GM23338 (cell line): ENCODE data around the gene NME4. TPM values are rescaled to one million over a fixed set of nuclear protein-coding genes. Genes with fewer than 3 reads are reported as not detected.
"Not testable (repeated sequence)": the region's sequence is repeated elsewhere in the genome, so short reads cannot be mapped to it uniquely, and the experiment has no call there.

Source experiments
- ATAC-seq: fragments of 200-7000 bp; cut with Tn5 transposase; 3 replicates; pipeline ENCODE4 v1.9.1; 2020
- DNase-seq: peaks from one replicate; pipeline ENCODE4 v3.0.0-alpha.2; 2015; ENCODE audit warnings: low spot score
- H2AFZ ChIP-seq: fragments of 200-600 bp; sonication (generic); 2 replicates; pipeline ENCODE4 v1.8.0; 2016; ENCODE audit warnings: antibody characterized with exemption, mild to moderate bottlenecking, moderate library complexity
- H3F3A ChIP-seq: fragments of 200-600 bp; sonication (generic); replicated peaks from 2 replicates; pipeline ENCODE4 v1.8.0; 2017; ENCODE audit warnings: antibody characterized with exemption, mixed run types, low read depth
- H3K27ac ChIP-seq: fragments of 200-600 bp; sonication (generic); 2 replicates; pipeline ENCODE4 v1.6.1; 2016; ENCODE audit warnings: low read depth
- H3K27me3 ChIP-seq: fragments of 200-600 bp; sonication (generic); 2 replicates; pipeline ENCODE4 v1.8.0; 2016; ENCODE audit warnings: mild to moderate bottlenecking, mixed run types, moderate library complexity; ENCODE audit not compliant: insufficient read depth
- H3K36me3 ChIP-seq: fragments of 200-600 bp; sonication (generic); 2 replicates; pipeline ENCODE4 v1.8.0; 2016; ENCODE audit warnings: mild to moderate bottlenecking; ENCODE audit not compliant: insufficient read depth
- H3K4me1 ChIP-seq: fragments of 200-600 bp; sonication (generic); 2 replicates; pipeline ENCODE4 v1.8.0; 2016; ENCODE audit warnings: mild to moderate bottlenecking, moderate library complexity; ENCODE audit not compliant: insufficient read depth
- H3K4me2 ChIP-seq: fragments of 200-600 bp; sonication (generic); 2 replicates; pipeline ENCODE4 v1.7.1; 2017; ENCODE audit warnings: mixed run types
- H3K4me3 ChIP-seq: fragments of 200-600 bp; sonication (generic); 2 replicates; pipeline ENCODE4 v1.6.1; 2016; ENCODE audit warnings: mixed run types
- H3K79me2 ChIP-seq: fragments of 200-600 bp; sonication (generic); replicated peaks from 2 replicates; pipeline ENCODE4 v1.8.0; 2017; ENCODE audit warnings: mild to moderate bottlenecking; ENCODE audit not compliant: insufficient read depth
- H3K9me2 ChIP-seq: fragments of 200-600 bp; sonication (generic); 2 replicates; pipeline ENCODE4 v1.8.0; 2017; ENCODE audit not compliant: insufficient read depth
- H4K20me1 ChIP-seq: fragments of 200-600 bp; sonication (generic); replicated peaks from 2 replicates; pipeline ENCODE4 v1.8.0; 2017; ENCODE audit warnings: mild to moderate bottlenecking; ENCODE audit not compliant: insufficient read depth
- H3K27ac Mint-ChIP-seq: 2 replicates; pipeline ENCODE4 v1.8.0; 2020; ENCODE audit warnings: inconsistent platforms, mild to moderate bottlenecking, moderate library complexity, mixed read lengths
- H3K27me3 Mint-ChIP-seq: 3 replicates; pipeline ENCODE4 v1.8.0; 2022; ENCODE audit warnings: low read depth, mild to moderate bottlenecking, moderate library complexity, mixed read lengths, inconsistent platforms; ENCODE audit not compliant: insufficient read depth, poor library complexity
- H3K36me3 Mint-ChIP-seq: 3 replicates; pipeline ENCODE4 v1.8.0; 2021; ENCODE audit warnings: low read depth, mild to moderate bottlenecking, inconsistent platforms, moderate library complexity, mixed read lengths
- H3K4me1 Mint-ChIP-seq: 3 replicates; pipeline ENCODE4 v1.8.0; 2020; ENCODE audit warnings: mild to moderate bottlenecking, inconsistent platforms, mixed read lengths
- H3K4me3 Mint-ChIP-seq: 3 replicates; pipeline ENCODE4 v1.8.0; 2021; ENCODE audit warnings: moderate library complexity, mild to moderate bottlenecking, inconsistent platforms, mixed read lengths
- H3K9me3 Mint-ChIP-seq: 3 replicates; pipeline ENCODE4 v1.8.0; 2020; ENCODE audit warnings: moderate library complexity, mild to moderate bottlenecking, inconsistent platforms, mixed read lengths
- CREB1 ChIP-seq: fragments of 250-450 bp; sonication (Bioruptor Pico); IDR thresholded peaks from 2 replicates; pipeline ENCODE4 v1.5.0; 2020; ENCODE audit warnings: low read depth, mild to moderate bottlenecking, moderate library complexity
- EZH2 ChIP-seq: fragments of 200-600 bp; sonication (generic); IDR thresholded peaks from one replicate; pipeline ENCODE4 v1.8.0; 2017; ENCODE audit warnings: antibody characterized with exemption, mild to moderate bottlenecking, low read depth; ENCODE audit not compliant: unreplicated experiment
- JUNB ChIP-seq: IDR thresholded peaks from one replicate; pipeline ENCODE4 v1.6.1; 2016; ENCODE audit warnings: antibody characterized with exemption; ENCODE audit not compliant: unreplicated experiment
- NANOG ChIP-seq: IDR thresholded peaks from 2 replicates; pipeline ENCODE4 v1.6.1; 2016; ENCODE audit warnings: antibody characterized with exemption, borderline replicate concordance
- POLR2AphosphoS5 ChIP-seq: IDR thresholded peaks from 2 replicates; pipeline ENCODE4 v1.6.1; 2016; ENCODE audit warnings: antibody characterized with exemption, low read depth
- ZNF114 ChIP-seq: fragments of 250-450 bp; sonication (Bioruptor Pico); IDR thresholded peaks from 2 replicates; pipeline ENCODE4 v1.5.0; 2020; ENCODE audit warnings: mild to moderate bottlenecking, moderate library complexity
- ZNF331 ChIP-seq: fragments of 250-450 bp; sonication (Bioruptor Pico); IDR thresholded peaks from 2 replicates; pipeline ENCODE4 v1.5.0; 2020; ENCODE audit warnings: low read depth, mild to moderate bottlenecking, moderate library complexity
- polyA plus RNA-seq: library from polyadenylated mRNA; unstranded; fragments of >200 nt; fragmentation: Nextera tagmentation; extraction: Ambion mirVana; gene quantifications from 2 replicates; pipeline ENCODE4 v1.2.1, GENCODE V29; 2016
- total RNA-seq: library from RNA; depleted of rRNA; stranded (reverse); fragments of >200 nt; shearing (Covaris generic); gene quantifications from 2 replicates; pipeline ENCODE4 v1.2.3, GENCODE V29; 2014
- TF ChIP-seq, protein P1 (sequence below): IDR thresholded peaks from 2 replicates; pipeline ENCODE4 v1.6.1; 2016; ENCODE audit warnings: antibody characterized with exemption
- TF ChIP-seq, protein P2 (sequence below), 2 experiments: fragments of 200-600 bp in 1 of 2; sonication (generic) in 1 of 2; conservative IDR thresholded peaks; 2 replicates each; pipeline versions ENCODE4 v1.5.1 to v1.6.1; 2016 to 2017; ENCODE audit warnings: antibody characterized with exemption in 2 of 2, low read depth in 2 of 2, mild to moderate bottlenecking in 2 of 2, moderate library complexity in 1 of 2
- TF ChIP-seq, protein P3 (sequence below): fragments of 250-450 bp; sonication (Bioruptor Pico); IDR thresholded peaks from 2 replicates; pipeline ENCODE4 v1.5.0; 2020; ENCODE audit warnings: mild to moderate bottlenecking, moderate library complexity

Gene NME4
- total and polyA plus RNA-seq, 2 experiments from 2014 or later = 249 to 511 TPM

DNA sequence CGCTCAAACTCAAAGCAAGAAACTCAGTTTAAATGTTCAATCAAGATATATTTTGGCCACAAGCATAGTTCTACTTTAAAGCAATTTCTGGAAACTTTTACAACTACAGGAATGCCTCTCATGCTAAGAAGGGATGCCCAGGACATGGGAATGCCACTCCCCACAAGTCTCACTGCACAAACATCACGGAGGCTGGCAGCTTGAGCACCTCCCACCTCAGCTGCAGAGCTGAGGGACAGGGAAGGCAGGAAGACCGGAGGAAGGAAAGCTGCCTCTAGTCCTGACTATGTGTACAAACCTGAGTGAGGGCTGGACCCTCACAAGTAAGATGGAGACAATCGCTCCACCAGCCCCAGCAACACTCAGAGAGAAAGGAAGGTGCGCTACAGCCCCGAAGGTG lies 49.8 kb upstream of the NME4 start (continued):
- TF ChIP-seq ZNF114 (CRISPR knock-in tag) (no peak), EZH2 (no peak), ZNF331 (CRISPR knock-in tag) (no peak), CREB1 (CRISPR knock-in tag) (no peak), JUNB (no peak), POLR2AphosphoS5 (no peak), NANOG (no peak)
- TF ChIP-seq, protein P1, sequence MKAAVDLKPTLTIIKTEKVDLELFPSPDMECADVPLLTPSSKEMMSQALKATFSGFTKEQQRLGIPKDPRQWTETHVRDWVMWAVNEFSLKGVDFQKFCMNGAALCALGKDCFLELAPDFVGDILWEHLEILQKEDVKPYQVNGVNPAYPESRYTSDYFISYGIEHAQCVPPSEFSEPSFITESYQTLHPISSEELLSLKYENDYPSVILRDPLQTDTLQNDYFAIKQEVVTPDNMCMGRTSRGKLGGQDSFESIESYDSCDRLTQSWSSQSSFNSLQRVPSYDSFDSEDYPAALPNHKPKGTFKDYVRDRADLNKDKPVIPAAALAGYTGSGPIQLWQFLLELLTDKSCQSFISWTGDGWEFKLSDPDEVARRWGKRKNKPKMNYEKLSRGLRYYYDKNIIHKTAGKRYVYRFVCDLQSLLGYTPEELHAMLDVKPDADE = no peak

DNA sequence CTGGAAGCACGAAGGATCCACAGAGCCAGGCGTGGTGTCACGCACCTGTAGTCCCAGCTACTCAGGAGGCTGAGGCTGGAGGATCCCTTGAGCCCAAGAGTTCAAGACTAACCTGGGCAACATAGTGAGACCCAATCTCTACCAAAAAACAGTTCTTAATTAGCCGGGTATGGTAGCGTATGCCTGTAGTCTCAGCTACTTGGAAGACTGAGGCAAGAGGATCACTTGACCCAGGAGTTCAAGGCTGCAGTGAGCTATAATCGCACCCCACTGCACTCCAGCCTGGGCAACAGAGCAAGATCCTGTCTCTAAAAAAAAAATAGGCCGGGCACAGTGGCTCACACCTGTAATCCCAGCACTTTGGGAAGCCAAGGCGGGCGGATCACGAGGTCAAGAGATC lies 48.5 kb upstream of the NME4 start:
- Mint-ChIP-seq H3K27ac (peak overlapping the region; percentile 54; the same call in 1 of the 2 replicates), H3K36me3 (peaks cover 47% of the 10 kb centered on the region), H3K4me1 (peaks cover 11% of the 10 kb centered on the region)
- not testable (repeated sequence) for DNase-seq, H3K4me2 ChIP-seq, H3K27me3 ChIP-seq, H3F3A ChIP-seq, H3K4me3 ChIP-seq, ATAC-seq, H3K4me1 ChIP-seq, H3K27me3 Mint-ChIP-seq, H3K4me3 Mint-ChIP-seq, H3K9me3 Mint-ChIP-seq, H3K36me3 ChIP-seq, H2AFZ ChIP-seq, H3K9me2 ChIP-seq, H3K27ac ChIP-seq
- Histone ChIP-seq H4K20me1 (peaks cover 48% of the 10 kb centered on the region), H3K79me2 (peaks cover 84% of the 10 kb centered on the region)

DNA sequence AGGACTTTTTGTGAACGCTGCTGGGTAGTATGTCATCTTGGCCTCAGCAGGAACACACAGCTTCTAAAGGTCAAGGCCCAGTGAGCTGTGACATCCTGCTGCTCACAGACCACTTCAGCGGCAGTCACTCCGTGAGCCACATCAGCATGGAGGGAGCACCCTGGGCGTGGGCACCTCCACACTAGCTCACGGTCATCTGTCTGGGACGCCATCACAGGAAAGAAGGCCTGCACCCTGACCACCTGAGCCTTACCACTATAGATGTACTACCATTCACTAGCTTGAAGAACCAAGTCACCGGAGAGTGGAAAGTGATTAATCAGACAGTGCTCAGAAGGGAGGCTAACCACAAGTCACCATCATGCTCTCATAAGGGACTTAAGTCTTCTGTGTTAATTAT lies 47.8 kb upstream of the NME4 start:
- no peak overlapping the region for H3K4me3 ChIP-seq
- H3K36me3 Mint-ChIP-seq = peaks cover 40% of the 10 kb centered on the region
- no peak overlapping the region for H3K4me3 Mint-ChIP-seq
- peaks cover 77% of the 10 kb centered on the region for H3K79me2 ChIP-seq
- no peaks in the 10 kb centered on the region; the same call in 1 of the 2 replicates for H3K4me1 ChIP-seq
- no peak overlapping the region for H3K4me2 ChIP-seq
- H3K4me1 Mint-ChIP-seq = peaks cover 11% of the 10 kb centered on the region
- peaks cover 6% of the 10 kb centered on the region; the same call in 1 of the 2 replicates for H3F3A ChIP-seq
- no peaks in the 10 kb centered on the region for H3K36me3 ChIP-seq
- no peak for DNase-seq
- H3K27me3 Mint-ChIP-seq = peaks cover 3% of the 10 kb centered on the region
- H3K27ac ChIP-seq = no peak overlapping the region
- H3K9me2 ChIP-seq = no peaks in the 10 kb centered on the region
- no peaks in the 10 kb centered on the region for H3K9me3 Mint-ChIP-seq
- H3K27ac Mint-ChIP-seq = no peak overlapping the region
- no peaks in the 10 kb centered on the region for H3K27me3 ChIP-seq
- H2AFZ ChIP-seq = no peak overlapping the region
- peaks cover 41% of the 10 kb centered on the region for H4K20me1 ChIP-seq
- no peak for ATAC-seq
- no peak for TF ChIP-seq ZNF331 (CRISPR knock-in tag)
- TF ChIP-seq, protein P2, sequence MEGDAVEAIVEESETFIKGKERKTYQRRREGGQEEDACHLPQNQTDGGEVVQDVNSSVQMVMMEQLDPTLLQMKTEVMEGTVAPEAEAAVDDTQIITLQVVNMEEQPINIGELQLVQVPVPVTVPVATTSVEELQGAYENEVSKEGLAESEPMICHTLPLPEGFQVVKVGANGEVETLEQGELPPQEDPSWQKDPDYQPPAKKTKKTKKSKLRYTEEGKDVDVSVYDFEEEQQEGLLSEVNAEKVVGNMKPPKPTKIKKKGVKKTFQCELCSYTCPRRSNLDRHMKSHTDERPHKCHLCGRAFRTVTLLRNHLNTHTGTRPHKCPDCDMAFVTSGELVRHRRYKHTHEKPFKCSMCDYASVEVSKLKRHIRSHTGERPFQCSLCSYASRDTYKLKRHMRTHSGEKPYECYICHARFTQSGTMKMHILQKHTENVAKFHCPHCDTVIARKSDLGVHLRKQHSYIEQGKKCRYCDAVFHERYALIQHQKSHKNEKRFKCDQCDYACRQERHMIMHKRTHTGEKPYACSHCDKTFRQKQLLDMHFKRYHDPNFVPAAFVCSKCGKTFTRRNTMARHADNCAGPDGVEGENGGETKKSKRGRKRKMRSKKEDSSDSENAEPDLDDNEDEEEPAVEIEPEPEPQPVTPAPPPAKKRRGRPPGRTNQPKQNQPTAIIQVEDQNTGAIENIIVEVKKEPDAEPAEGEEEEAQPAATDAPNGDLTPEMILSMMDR (conservative IDR thresholded peaks at IDR 0.05; ENCODE audit: low read depth in 2 of 2) = no peak
- TF ChIP-seq JUNB = no peak
- TF ChIP-seq, protein P1 = no peak
- no peak for TF ChIP-seq ZNF114 (CRISPR knock-in tag)
- TF ChIP-seq, protein P3, sequence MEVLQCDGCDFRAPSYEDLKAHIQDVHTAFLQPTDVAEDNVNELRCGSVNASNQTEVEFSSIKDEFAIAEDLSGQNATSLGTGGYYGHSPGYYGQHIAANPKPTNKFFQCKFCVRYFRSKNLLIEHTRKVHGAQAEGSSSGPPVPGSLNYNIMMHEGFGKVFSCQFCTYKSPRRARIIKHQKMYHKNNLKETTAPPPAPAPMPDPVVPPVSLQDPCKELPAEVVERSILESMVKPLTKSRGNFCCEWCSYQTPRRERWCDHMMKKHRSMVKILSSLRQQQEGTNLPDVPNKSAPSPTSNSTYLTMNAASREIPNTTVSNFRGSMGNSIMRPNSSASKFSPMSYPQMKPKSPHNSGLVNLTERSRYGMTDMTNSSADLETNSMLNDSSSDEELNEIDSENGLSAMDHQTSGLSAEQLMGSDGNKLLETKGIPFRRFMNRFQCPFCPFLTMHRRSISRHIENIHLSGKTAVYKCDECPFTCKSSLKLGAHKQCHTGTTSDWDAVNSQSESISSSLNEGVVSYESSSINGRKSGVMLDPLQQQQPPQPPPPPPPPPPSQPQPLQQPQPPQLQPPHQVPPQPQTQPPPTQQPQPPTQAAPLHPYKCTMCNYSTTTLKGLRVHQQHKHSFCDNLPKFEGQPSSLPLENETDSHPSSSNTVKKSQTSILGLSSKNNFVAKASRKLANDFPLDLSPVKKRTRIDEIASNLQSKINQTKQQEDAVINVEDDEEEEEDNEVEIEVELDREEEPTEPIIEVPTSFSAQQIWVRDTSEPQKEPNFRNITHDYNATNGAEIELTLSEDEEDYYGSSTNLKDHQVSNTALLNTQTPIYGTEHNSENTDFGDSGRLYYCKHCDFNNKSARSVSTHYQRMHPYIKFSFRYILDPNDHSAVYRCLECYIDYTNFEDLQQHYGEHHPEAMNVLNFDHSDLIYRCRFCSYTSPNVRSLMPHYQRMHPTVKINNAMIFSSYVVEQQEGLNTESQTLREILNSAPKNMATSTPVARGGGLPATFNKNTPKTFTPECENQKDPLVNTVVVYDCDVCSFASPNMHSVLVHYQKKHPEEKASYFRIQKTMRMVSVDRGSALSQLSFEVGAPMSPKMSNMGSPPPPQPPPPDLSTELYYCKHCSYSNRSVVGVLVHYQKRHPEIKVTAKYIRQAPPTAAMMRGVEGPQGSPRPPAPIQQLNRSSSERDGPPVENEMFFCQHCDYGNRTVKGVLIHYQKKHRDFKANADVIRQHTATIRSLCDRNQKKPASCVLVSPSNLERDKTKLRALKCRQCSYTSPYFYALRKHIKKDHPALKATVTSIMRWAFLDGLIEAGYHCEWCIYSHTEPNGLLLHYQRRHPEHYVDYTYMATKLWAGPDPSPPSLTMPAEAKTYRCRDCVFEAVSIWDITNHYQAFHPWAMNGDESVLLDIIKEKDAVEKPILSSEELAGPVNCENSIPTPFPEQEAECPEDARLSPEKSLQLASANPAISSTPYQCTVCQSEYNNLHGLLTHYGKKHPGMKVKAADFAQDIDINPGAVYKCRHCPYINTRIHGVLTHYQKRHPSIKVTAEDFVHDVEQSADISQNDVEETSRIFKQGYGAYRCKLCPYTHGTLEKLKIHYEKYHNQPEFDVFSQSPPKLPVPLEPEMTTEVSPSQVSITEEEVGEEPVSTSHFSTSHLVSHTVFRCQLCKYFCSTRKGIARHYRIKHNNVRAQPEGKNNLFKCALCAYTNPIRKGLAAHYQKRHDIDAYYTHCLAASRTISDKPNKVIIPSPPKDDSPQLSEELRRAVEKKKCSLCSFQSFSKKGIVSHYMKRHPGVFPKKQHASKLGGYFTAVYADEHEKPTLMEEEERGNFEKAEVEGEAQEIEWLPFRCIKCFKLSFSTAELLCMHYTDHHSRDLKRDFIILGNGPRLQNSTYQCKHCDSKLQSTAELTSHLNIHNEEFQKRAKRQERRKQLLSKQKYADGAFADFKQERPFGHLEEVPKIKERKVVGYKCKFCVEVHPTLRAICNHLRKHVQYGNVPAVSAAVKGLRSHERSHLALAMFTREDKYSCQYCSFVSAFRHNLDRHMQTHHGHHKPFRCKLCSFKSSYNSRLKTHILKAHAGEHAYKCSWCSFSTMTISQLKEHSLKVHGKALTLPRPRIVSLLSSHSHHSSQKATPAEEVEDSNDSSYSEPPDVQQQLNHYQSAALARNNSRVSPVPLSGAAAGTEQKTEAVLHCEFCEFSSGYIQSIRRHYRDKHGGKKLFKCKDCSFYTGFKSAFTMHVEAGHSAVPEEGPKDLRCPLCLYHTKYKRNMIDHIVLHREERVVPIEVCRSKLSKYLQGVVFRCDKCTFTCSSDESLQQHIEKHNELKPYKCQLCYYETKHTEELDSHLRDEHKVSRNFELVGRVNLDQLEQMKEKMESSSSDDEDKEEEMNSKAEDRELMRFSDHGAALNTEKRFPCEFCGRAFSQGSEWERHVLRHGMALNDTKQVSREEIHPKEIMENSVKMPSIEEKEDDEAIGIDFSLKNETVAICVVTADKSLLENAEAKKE (CRISPR knock-in tag) = no peak
